ENCODE results near the gene SLC13A5. TPM values are rescaled to one million over a fixed set of nuclear protein-coding genes. Genes with fewer than 3 reads are reported as not detected.
A peak's percentile ranks its signal among the peaks of the same experiment; 100 is the strongest.
"Not testable (repeated sequence)": the region's sequence is repeated elsewhere in the genome, so short reads cannot be mapped to it uniquely, and the experiment has no call there.

The SLC13A5 gene
- not detected for total RNA-seq

DNA sequence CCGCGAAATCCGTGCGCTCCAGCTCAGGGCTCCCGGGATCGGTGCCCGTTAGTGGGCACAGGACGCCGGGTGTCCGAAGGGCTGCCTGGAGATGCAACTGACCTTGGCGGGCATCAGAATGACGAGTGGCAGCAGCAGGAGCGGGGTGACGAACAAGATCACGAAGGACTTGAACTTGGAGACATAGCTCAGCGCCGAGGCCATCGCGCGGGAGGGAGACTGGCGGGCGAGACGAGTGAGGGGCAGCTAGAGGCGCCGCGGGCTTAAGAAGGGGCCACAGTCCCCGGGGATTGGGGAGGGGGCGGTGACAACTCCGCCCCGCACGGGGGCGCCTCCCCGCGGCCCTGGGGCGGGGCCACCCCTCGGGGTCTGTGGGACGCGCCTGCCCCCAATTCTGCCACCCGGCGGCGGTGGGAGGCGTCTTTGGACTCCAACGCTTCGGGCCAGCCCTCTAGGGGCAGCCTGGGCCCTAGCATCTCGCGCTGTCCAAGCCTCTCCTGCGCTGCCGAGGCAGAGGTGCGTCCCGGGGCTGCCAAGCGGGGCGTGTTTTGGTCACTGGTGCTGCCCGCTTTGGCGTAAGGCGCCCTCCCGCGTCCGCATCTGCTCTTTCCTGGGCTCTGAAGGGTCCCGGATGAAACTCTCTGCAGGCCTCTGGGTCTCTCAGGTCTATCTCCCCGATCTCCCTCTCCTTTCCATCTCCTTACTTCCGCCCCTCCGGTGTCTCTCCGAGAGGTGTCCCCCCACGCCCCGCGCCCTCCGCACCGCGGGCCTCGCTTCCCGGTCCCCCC, at the start of gene SLC13A5:
Gene SLC13A5 (minus strand): TSS at position 240 of the 788 bp plus-strand sequence. CDS start 36 bp downstream, at position 204.
- Mint-ChIP-seq H3K4me3 (no peak within 1 kb of the TSS), H3K27me3 (peaks cover 79% of the 10 kb centered on the region), H3K9me3 (ENCODE audit: low read depth) (no peaks in the 10 kb centered on the region), H3K27ac (no peak within 1 kb of the TSS), H3K36me3 (no peaks in the 10 kb centered on the region), H3K4me1 (peaks cover 6% of the 10 kb centered on the region)
- ATAC-seq (peak; percentile 39), DNase-seq (peak; percentile 40)
- CTCF ChIA-PET, result no interaction called here

DNA sequence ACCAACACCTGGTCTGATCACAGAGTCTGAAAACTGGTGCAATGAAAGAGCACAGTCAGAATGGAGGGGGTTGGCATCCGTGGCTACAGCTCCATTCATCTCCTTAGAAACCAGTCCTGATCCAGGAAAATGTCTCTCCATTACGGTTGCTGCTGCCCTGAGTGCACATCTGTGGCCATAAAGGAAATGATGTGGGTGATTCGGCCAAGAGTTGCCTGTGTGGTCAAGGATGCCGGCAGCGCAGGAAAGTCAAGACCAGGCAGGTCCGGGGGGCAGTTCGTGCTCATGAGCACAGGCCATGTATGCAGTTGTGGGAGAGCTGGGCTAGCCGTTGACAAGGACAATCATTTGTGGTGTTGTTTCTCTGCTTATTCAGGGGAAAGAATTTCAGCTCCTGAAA, 48.6 kb upstream of the SLC13A5 start:
- CTCF ChIA-PET, result no interaction called here
- Mint-ChIP-seq H3K4me3 (no peak overlapping the region), H3K27me3 (no peaks in the 10 kb centered on the region), H3K27ac (no peak overlapping the region), H3K36me3 (peaks cover 95% of the 10 kb centered on the region), H3K4me1 (peaks cover 73% of the 10 kb centered on the region), H3K9me3 (ENCODE audit: low read depth) (peaks cover 15% of the 10 kb centered on the region)
- ATAC-seq (no peak), DNase-seq (no peak)

DNA sequence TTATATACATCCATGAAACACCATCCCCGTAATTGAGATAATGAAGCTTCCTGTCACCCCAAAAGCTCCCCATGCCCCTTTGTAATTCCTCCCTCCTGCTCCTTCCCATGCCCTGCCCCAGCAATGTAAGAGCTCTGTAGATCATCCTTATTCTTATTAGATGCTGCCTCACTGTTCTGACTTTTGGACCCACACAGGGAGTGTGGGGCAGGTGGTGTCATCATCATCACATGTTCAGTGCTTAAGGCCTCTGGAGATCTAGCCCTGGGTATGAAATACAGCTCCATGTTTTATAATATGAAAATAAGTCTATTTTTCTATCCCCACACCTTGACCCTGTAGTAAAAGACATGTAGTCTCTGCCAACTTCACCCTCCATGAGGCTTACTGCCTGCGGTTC, 44.6 kb upstream of the SLC13A5 start:
- Mint-ChIP-seq H3K27ac (peak overlapping the region; percentile 77), H3K4me1 (peaks cover 74% of the 10 kb centered on the region), H3K9me3 (ENCODE audit: low read depth) (no peaks in the 10 kb centered on the region), H3K4me3 (peak overlapping the region; percentile 93), H3K36me3 (peaks cover 67% of the 10 kb centered on the region), H3K27me3 (no peaks in the 10 kb centered on the region)
- CTCF ChIA-PET, result interaction anchor here (1.2 kb wide), 1 partner anchor 10 kb away, joined by 5 read pairs; no protein-coding TSS in a partner anchor
- DNase-seq, result no peak
- ATAC-seq, result no peak

DNA sequence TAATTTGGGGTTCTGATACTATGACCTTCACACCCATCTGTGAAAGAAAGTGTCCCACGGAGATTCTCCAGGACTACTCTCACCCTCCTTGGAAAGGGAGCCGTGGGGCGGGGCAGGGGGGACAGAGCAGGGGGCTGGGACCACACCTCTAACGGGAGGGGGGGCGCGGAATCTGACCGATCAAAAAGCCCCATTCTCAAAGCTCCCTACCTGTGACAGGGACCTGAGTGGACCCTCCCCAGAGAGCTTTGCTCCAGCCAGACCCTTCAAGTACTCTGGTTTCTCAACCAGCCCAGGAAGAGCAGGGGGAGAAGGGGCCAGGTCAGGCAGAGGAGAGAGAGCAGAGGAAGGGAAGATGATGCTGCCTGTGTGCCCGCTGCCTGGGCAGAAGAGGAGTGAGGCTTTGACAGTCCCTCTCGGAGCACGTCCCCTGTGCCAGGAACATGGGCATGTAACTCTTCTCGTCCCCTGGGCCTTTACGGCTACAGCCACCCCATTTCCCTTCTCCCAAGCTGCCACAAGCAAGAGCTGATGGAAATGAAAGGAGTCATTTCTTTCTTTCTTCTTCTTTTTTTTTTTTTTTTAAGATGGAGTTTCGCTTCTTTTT, 43.4 kb upstream of the SLC13A5 start:
- peaks cover 55% of the 10 kb centered on the region for H3K36me3 Mint-ChIP-seq
- no peaks in the 10 kb centered on the region for H3K9me3 Mint-ChIP-seq (ENCODE audit: low read depth)
- ATAC-seq, result peak; percentile 9

DNA sequence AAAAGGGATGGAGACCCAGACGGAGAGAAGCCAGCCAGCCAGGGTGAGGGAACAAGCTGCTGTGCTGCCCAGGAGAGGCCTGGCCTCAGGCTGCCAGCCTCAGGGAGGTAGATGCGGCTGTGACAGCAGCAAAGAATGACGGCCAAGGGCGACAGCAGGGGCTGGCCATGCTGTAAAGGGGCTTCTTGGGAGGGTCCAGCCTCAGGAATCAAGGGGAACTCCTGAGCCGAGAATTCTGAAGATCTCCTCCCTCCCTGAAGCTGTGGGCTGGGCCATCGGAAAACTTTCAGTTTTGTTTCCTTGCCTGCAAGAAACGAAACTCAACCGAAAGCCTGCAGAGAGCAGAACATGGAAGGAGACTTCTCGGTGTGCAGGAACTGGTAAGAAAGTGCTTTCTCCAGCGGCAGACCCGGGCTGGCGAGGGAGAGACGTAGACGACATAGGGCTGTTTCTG, 42.6 kb upstream of the SLC13A5 start, which contains the start of gene XAF1:
Gene XAF1 (plus strand): TSS at position 316 of the 454 bp plus-strand sequence. CDS start 33 bp downstream, at position 349.
- Mint-ChIP-seq H3K27me3 (peaks cover 3% of the 10 kb centered on the region), H3K9me3 (ENCODE audit: low read depth) (no peaks in the 10 kb centered on the region), H3K36me3 (peaks cover 48% of the 10 kb centered on the region), H3K27ac (peak within 1 kb of the TSS; percentile 98), H3K4me1 (peaks cover 65% of the 10 kb centered on the region), H3K4me3 (peak within 1 kb of the TSS; percentile 93)
- ATAC-seq, result peak; percentile 84
- CTCF ChIA-PET, result interaction anchor here (1.5 to 2.0 kb wide), 2 partner anchors 105 to 249 kb away, joined by 3 to 6 read pairs; partner anchors contain the start of genes C17orf100 and MED31
- peak; percentile 87 for DNase-seq

More for the DNA sequence above, 43.4 kb upstream of the SLC13A5 start:
- Mint-ChIP-seq H3K4me1 (peaks cover 71% of the 10 kb centered on the region), H3K27me3 (no peaks in the 10 kb centered on the region), H3K27ac (peak overlapping the region; percentile 98), H3K4me3 (peak overlapping the region; percentile 93)
- CTCF ChIA-PET, result interaction anchor here (1.1 to 2.0 kb wide), 4 partner anchors 11 to 159 kb away, joined by 3 to 6 read pairs (median 4); partner anchors contain the start of genes C17orf100 and MED31
- no peak for DNase-seq

DNA sequence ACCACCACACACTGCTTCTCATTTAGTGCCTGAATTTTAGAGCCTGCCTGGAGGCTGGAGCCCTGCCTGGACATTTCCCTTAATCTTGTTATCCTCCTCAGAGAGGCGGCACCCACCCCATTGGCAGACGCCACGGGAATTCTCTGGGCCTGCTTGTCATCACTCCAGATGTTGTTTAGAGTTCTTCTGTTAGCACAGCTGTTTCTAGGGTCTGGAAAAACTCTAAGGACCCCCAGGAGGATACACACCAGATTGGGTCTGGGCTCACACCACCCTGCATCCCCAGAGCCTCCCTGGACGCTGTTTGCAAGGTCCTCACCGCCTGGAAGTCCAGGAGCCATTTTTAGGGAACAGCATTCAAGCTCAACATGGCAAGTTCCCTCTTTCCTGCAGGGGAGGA, 42.1 kb upstream of the SLC13A5 start:
- H3K4me3 Mint-ChIP-seq, result peak overlapping the region; percentile 93
- peaks cover 44% of the 10 kb centered on the region for H3K36me3 Mint-ChIP-seq
- no peak for ATAC-seq
- H3K9me3 Mint-ChIP-seq (ENCODE audit: low read depth), result no peaks in the 10 kb centered on the region
- DNase-seq, result no peak
- H3K4me1 Mint-ChIP-seq, result peaks cover 61% of the 10 kb centered on the region
- peak overlapping the region; percentile 98 for H3K27ac Mint-ChIP-seq
- peaks cover 5% of the 10 kb centered on the region for H3K27me3 Mint-ChIP-seq
- CTCF ChIA-PET, result interaction anchor here (1.5 to 2.0 kb wide), 2 partner anchors 104 to 249 kb away, joined by 3 to 6 read pairs; partner anchors contain the start of genes C17orf100 and MED31

DNA sequence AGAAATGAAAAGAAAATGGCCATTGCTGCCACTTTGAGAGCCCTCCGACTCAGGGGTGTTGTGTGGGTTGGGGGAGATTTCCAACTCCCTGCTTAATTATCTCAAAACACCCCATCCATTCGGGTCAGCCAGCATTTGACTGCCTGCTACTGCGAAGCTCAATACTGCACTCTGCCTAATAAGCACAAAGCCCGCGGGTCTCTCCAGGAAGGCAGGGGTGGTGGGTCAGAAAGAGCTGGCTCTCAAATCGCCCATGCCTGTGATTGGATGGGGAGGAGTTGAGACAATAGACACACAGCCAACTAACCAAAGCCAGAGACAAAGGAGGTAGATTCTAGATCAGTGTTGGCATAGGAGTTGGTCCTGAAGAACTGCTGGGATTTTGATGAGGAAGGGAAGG, 40.4 kb upstream of the SLC13A5 start:
- Mint-ChIP-seq H3K4me3 (peak overlapping the region; percentile 2), H3K27ac (peak overlapping the region; percentile 67), H3K9me3 (ENCODE audit: low read depth) (no peaks in the 10 kb centered on the region), H3K36me3 (peaks cover 27% of the 10 kb centered on the region), H3K27me3 (peaks cover 10% of the 10 kb centered on the region), H3K4me1 (peaks cover 48% of the 10 kb centered on the region)
- ATAC-seq (no peak), DNase-seq (no peak)
- CTCF ChIA-PET, result interaction anchor here (0.9 to 1.3 kb wide), 2 partner anchors 87 to 161 kb away, joined by 3 read pairs; no protein-coding TSS in a partner anchor

DNA sequence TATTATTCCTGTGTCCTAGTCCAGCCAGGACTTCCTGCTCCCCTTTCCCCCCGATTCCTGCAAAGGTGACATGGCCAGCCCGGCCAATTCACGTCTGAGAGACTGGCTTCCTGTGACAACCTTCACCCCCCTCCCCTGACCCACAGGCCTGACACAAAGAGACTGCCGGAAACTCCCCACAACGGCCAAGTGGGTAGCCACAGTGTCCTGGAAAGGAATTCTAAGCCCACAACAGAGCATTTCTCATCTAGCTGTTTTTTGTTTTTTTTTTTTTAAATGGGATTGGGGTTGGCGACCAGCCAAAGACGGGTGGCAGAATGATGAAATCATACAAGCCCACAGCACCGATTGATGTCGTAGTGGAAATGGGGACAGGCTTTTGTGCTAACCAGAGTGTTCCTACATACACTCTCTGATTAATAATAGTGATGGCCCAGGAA, 39.9 kb upstream of the SLC13A5 start:
- H3K9me3 Mint-ChIP-seq (ENCODE audit: low read depth), result no peaks in the 10 kb centered on the region
- H3K36me3 Mint-ChIP-seq, result peaks cover 22% of the 10 kb centered on the region
- peak overlapping the region; percentile 80 for H3K27ac Mint-ChIP-seq
- peaks cover 44% of the 10 kb centered on the region for H3K4me1 Mint-ChIP-seq
- H3K27me3 Mint-ChIP-seq, result peaks cover 12% of the 10 kb centered on the region
- peak; percentile 63 for DNase-seq
- CTCF ChIA-PET, result interaction anchor here (0.9 to 1.3 kb wide), 2 partner anchors 87 to 161 kb away, joined by 3 read pairs; no protein-coding TSS in a partner anchor
- peak; percentile 22 for ATAC-seq
- H3K4me3 Mint-ChIP-seq, result no peak overlapping the region

DNA sequence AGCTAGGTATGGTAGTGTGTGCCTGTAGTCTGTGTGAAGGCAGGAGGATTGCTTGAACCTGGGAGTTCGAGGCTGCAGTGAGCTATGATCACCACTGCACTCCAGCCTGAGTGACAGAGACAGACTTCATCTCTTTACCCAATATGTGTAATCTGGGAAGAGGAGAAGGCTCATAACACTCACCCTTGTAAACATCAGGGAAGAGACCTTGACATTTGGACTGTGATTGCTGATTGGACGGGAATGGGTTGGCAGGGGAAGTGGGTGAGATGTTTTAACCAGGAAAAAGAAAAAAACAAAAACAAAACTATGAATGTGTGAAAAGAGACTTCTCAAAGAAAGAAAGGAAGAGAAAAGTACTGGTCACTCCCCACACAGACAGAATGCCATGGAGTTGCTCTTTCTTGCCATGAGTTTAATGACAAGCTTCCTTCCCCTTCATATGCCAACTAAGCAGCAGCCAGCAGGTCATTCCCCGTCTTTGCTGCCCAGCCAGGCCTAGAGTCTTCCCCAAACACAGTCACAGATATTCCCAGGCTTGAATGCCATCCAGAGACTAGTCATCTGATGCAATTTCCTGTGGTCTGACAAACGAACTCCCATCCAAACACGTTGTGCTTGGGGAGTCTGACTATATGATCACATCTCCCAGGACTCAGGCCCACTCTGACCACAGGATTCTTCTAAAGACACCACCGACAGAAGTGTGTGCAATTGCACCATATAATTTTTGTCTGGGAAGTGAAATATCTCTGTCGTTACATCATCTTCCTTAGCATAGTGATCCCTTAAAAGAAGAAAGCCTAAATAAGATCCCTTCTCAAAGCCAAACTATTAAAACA, 39.1 kb upstream of the SLC13A5 start:
- DNase-seq (no peak), ATAC-seq (no peak)
- peaks cover 15% of the 10 kb centered on the region for H3K36me3 Mint-ChIP-seq
- H3K9me3 Mint-ChIP-seq (ENCODE audit: low read depth), result no peaks in the 10 kb centered on the region
- peak overlapping the region; percentile 80 for H3K27ac Mint-ChIP-seq
- peaks cover 38% of the 10 kb centered on the region for H3K4me1 Mint-ChIP-seq
- H3K4me3 Mint-ChIP-seq, result no peak overlapping the region
- H3K27me3 Mint-ChIP-seq, result peaks cover 16% of the 10 kb centered on the region
- CTCF ChIA-PET, result interaction anchor here (1.2 to 1.6 kb wide), 3 partner anchors 16 to 159 kb away, joined by 3 read pairs; no protein-coding TSS in a partner anchor

DNA sequence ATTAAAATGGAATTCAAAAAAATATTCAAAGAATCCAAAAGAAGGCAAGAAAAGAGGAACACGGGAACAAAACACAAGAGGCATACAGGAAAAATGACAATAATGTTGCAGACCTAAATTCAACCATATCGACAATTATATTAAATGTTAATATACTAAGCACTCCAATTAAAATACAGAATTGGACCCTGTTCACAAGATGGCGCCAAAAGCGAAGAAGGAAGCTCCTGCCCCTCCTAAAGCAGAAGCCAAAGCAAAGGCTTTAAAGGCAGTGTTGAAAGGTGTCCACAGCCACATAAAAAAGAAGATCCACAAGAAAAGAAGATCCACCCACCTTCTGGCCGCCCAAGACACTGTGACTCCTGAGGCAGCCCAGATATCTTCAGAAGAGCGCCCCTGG, 36.4 kb upstream of the SLC13A5 start:
- Mint-ChIP-seq H3K4me3 (no peak overlapping the region), H3K36me3 (no peaks in the 10 kb centered on the region), H3K27me3 (peaks cover 36% of the 10 kb centered on the region), H3K27ac (no peak overlapping the region), H3K4me1 (peaks cover 23% of the 10 kb centered on the region), H3K9me3 (ENCODE audit: low read depth) (no peaks in the 10 kb centered on the region)
- DNase-seq, result no peak
- CTCF ChIA-PET, result interaction anchor here (0.6 to 1.4 kb wide), 6 partner anchors 22 to 401 kb away, joined by 3 to 5 read pairs (median 3); no protein-coding TSS in a partner anchor
- ATAC-seq, result no peak

DNA sequence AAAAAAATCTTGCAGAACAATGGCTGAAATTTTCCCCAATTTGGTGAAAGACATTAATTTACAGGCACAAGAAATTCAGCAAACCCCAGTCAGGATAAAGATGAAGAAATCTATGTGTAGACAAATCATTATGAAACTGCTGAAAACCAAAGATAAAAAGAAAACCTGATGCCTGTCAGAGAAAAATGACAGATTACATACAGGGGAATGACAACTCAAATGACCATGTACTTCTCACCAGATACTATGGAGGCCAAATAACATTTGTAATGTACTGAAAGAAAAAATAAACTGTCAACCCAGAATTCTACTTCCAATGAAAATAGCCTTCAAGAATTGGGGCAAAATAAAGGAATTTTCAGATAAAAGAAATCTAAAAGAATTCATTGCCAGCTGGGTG, 35.4 kb upstream of the SLC13A5 start:
- DNase-seq (no peak), ATAC-seq (no peak)
- CTCF ChIA-PET, result interaction anchor here (1.4 kb wide), 1 partner anchor 53 kb away, joined by 5 read pairs; no protein-coding TSS in a partner anchor
- Mint-ChIP-seq H3K27ac (no peak overlapping the region), H3K27me3 (peaks cover 45% of the 10 kb centered on the region), H3K36me3 (no peaks in the 10 kb centered on the region), H3K9me3 (ENCODE audit: low read depth) (no peaks in the 10 kb centered on the region), H3K4me1 (peaks cover 19% of the 10 kb centered on the region), H3K4me3 (no peak overlapping the region)

DNA sequence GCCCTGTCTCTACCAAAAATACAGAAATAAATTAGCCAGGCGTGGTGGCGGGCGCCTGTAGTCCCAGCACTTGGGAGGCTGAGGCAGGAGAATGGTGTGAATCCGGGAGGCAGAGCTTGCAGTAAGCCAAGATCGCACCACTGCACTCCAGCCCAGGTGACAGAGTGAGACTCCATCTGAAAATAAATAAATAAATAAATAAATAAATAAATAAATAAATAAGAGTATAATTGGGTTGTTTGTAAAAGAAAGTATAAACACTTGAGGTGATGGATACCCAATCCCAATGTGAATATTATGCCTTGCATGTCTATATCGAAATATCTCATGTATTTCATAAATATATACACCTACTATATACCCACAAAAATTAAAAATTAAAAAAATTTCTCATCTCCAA, 33.5 kb upstream of the SLC13A5 start:
- H3K4me1 Mint-ChIP-seq; H3K36me3 Mint-ChIP-seq; H3K27ac Mint-ChIP-seq; H3K9me3 Mint-ChIP-seq (ENCODE audit: low read depth); ATAC-seq; H3K4me3 Mint-ChIP-seq; DNase-seq; CTCF ChIA-PET: not testable (repeated sequence)
- H3K27me3 Mint-ChIP-seq, result peaks cover 63% of the 10 kb centered on the region

Data from activated CD8-positive, alpha-beta memory T cell treated with anti-CD3 and anti-CD28 coated beads, Interleukin-2, amount 10 ng/mL, durations not matched to agents 7 days and 5 days (primary cell).